KOPT-K1 (cell line): ENCODE data around the gene RBKS.

Experiments
- H3K27ac ChIP-seq: fragments of 200-600 bp; sonication (generic); 2 replicates; pipeline ENCODE4 v1.5.1; 2016; ENCODE audit warnings: antibody characterized with exemption, mild to moderate bottlenecking, low read depth, low read length; ENCODE audit not compliant: poor library complexity, severe bottlenecking
- H3K36me3 ChIP-seq: fragments of 200-600 bp; sonication (generic); 2 replicates; pipeline ENCODE4 v1.5.1; 2017; ENCODE audit warnings: antibody characterized with exemption, mild to moderate bottlenecking, low read length, moderate library complexity; ENCODE audit not compliant: insufficient read depth
- H3K9me3 ChIP-seq: fragments of 200-600 bp; sonication (generic); 2 replicates; pipeline ENCODE4 v1.5.1; 2017; ENCODE audit warnings: antibody characterized with exemption, low read length, mild to moderate bottlenecking; ENCODE audit not compliant: insufficient read depth, poor library complexity, severe bottlenecking

Gene RBKS

DNA sequence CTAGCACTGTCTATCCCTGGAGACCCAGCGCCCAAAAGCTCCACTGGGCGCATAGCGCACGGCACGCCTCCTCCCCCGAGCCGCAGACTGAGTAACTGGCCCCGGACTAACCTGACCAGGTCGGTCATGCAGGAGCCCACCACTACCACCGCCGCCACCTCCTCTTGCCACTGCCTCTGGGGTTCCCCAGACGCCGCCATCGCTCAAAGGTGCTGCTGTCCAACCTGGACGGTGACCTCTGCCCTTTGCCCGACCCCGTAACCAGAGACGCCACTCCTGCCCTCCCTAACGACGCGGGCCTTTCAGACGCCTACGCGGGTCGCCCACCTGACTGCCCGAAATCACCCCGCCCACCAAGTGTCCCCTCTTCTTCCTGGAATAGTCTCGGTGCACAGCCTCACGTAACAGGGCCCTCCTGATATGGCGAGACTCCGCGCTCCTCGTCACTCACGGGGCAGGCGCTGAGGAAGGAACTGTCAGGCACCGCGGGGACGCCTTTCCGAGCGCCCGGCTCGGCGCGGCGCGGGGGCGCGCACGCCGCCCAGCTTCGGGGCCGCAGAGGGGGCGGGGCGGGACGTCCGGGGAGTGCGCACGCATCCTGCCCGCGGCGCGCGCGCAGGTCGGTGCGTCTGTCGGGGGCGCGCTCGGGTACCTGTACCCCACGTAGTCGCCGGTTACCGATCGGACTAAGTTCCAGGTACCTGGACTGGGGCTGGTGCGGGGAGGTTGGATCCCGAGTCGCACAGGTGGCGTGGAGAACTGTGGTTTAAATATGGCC is at the start of gene RBKS, which contains the start of gene BABAM2:
TSS of gene RBKS (minus strand) at position 242 of the 778 bp plus-strand sequence. CDS start at position 200, 42 bp downstream.
TSS of gene BABAM2 (plus strand) at position 584 of the 778 bp plus-strand sequence. CDS start 3,828 bp downstream, outside the sequence.
- H3K36me3 ChIP-seq = no peaks in the 10 kb centered on the region
- no peaks in the 10 kb centered on the region for H3K9me3 ChIP-seq
- peak within 1 kb of the TSS; percentile 86 for H3K27ac ChIP-seq

DNA sequence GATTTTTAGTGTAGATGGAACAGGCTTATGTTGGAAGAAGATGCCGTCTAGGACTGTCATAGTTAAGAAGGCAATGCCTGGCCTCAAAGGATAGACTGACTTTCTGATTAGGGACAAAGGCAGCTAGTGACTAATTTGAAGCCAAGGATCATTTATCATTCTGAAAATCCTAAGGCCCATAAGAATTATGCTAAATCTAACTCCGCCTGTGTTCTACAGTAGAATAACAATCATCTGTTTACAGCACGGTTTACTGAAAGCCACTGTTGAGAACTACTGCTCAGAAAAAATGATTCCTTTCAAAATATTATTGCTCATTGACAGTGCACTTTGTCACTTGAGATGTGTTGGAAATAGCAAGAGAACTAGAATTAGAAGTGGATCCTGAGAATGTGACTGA is 44.8 kb upstream of the RBKS start:
- H3K9me3 ChIP-seq = no peaks in the 10 kb centered on the region
- no peaks in the 10 kb centered on the region for H3K36me3 ChIP-seq
- no peak overlapping the region for H3K27ac ChIP-seq

DNA sequence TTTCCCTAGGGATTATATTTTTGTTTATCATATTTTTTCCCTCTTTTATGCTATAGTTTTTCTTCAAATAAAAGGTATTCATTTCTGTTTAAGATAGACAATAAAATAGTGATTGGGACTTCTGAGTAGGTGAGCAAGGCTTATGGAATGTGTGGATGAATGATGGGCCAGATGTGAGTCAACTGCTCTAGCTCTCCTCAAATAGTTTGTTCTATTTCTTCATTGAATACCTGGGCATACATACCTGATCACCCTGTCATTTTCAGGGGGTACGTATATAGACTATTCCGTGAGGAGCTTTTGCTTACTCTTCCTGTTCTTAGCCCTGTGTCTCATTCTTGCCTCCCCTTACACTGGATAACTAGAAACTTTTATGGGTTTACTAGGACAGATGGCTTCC is 42.2 kb upstream of the RBKS start:
- H3K27ac ChIP-seq = no peak overlapping the region
- H3K36me3 ChIP-seq = no peaks in the 10 kb centered on the region
- H3K9me3 ChIP-seq = no peaks in the 10 kb centered on the region

DNA sequence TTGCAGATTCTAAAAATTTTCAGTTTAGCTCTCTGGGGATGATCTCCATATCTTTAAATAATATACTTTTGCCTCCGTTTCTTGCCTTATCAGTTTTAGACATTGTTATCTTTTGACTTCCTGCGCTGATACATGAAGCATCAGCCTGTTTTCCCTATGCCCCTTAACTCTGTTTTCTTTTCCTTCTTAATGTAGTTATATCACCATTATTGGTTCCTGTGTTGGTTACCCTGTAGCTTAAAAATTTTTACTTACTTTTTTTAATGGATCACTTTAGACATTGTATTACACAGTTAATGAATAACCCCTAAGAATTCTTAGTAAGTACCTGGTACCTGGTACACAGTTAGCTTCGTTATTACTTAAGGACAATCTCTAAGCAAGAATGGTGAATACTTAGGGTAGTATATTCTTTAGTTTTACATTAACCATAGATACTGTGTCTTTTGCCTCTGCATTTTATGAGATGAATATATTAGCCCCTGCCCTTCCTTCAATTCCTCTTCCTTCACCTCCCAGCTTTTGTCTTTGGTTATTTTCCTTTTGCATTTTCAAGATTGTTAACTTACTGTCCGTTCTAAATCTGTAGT is 41.3 kb upstream of the RBKS start:
- Histone ChIP-seq H3K36me3 (no peaks in the 10 kb centered on the region), H3K9me3 (no peaks in the 10 kb centered on the region), H3K27ac (no peak overlapping the region)

DNA sequence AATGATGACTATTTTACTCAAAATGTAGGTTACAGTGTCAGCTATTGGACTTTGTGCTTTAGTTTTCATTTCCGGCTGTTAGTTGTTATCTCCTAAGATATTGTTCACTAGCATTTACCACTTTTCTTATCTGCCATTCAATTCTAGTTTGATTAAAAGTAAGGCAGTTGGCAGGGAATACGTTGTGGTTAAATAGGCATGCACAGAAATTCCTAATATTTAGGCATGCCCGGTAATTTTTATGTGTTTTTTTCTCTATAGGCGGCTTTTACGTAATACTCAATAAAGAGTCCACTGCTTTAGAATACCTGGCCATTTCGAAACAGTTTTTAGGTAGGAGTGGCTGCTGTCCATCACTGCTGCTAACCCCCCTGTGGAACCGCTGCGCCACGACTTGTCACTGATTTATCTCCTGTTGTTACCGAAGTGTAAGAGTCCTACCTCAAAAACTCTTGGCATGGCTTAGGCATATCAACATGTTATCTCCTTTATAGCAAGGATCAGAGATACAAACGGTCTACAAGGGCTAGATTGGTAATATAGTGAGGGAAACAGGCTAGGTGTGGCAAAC is 39.8 kb upstream of the RBKS start:
- Histone ChIP-seq H3K36me3 (no peaks in the 10 kb centered on the region), H3K9me3 (no peaks in the 10 kb centered on the region), H3K27ac (no peak overlapping the region)

DNA sequence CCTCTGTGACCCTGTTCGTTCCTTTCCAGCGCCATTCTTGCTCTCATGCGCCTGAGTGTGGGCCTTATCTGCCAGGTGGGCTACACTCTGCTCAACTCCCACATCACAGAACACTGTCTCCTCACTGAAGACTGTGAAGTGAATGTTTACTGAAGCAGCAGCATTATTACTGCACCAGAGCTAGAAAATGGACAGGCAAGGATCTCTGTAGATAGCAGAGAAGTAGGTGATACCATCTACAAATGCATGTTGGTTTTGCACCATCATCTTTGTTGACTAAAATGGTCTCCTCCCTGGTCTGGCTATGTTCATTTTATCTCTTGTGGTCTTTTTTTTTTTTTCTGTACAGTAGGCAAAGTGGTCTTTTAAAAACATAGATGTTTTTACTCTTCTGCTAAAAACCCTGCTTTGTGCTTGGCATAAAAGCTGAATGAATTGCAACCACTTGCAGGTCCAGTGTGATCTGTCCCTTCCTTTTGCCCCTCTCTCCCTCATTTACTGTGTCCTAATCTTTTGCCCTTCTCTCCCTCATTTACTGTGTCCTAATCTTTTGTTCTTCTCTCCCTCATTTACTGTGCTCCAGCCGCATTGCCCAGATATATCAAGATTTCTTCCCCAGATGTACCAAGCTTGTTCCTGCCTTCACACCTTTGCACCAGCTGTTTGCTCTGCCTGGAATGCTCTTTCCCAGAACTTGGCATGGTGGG is 35.7 kb upstream of the RBKS start:
- no peak overlapping the region for H3K27ac ChIP-seq
- H3K36me3 ChIP-seq = no peaks in the 10 kb centered on the region
- no peaks in the 10 kb centered on the region for H3K9me3 ChIP-seq

DNA sequence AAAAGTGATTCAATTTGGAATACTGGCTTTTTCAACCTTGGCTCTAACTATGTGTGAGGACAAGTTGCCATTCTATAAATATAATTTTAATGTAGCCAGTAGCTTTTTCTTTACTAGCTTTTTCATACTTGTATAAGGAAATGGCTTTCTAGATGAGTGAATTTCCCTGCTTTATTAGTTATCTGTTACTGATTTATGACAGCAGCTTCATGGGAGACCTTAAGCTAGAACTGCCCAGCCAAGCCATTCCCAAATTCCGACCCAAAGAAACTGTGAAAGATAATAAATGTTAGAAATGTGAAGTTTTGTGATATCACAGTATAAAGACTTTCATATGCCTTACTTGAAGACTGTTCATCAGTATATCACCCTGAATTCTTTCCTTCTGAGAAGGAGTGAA is 32.7 kb upstream of the RBKS start:
- no peak overlapping the region for H3K27ac ChIP-seq

DNA sequence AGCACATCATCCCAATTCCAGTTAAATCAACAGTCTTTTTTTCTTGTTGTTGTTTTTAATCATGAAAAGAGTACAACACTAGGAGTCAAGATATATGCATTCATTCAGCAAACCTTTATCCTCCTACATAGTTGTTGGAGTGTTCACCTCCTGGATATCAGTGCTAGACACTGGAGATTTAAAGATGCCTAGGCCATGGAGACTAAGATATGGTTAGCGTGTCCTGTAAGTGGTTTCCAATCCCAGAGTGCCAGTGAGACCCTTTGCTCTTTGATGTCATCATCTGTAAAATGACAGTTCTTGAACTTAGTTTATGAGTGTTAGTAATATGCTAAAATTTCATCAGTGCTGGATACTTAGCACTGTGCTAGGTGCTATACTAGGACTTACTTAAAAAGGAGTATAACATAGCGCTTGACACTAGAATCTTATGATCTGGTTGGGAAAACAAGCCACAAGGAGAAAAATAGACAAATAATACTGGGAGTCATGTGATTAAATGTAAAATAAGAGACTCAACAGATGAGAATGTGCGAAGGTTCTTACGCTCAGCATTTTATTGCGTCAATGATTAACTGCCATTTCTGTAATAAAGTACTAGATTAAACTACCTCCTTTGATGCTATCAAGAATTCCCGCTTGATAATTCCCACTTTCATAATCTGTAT is 31.8 kb upstream of the RBKS start:
- no peaks in the 10 kb centered on the region for H3K9me3 ChIP-seq
- H3K27ac ChIP-seq = no peak overlapping the region
- no peaks in the 10 kb centered on the region for H3K36me3 ChIP-seq

More for the DNA sequence above, 32.7 kb upstream of the RBKS start:
- Histone ChIP-seq H3K36me3 (no peaks in the 10 kb centered on the region), H3K9me3 (no peaks in the 10 kb centered on the region)

DNA sequence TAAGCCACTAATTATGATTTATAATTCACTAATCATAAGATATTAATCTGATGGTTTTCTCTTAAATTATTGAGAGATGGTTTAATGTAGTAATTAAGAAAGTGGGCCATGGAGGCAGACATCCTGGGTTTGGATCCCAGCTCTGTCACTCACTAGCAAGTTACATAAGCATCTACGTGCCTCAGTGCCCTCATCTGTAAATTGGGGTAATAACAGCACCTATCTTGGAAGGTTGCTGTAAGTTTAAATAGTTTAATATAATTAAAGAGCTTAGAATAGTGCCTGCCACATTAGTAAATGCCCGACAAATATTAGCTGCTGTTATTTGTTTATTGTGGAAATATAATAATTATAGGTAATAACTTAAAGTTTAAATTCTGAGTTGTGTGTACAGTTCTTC is 31.2 kb upstream of the RBKS start:
- H3K27ac ChIP-seq = no peak overlapping the region
- H3K36me3 ChIP-seq = no peaks in the 10 kb centered on the region
- no peaks in the 10 kb centered on the region for H3K9me3 ChIP-seq

DNA sequence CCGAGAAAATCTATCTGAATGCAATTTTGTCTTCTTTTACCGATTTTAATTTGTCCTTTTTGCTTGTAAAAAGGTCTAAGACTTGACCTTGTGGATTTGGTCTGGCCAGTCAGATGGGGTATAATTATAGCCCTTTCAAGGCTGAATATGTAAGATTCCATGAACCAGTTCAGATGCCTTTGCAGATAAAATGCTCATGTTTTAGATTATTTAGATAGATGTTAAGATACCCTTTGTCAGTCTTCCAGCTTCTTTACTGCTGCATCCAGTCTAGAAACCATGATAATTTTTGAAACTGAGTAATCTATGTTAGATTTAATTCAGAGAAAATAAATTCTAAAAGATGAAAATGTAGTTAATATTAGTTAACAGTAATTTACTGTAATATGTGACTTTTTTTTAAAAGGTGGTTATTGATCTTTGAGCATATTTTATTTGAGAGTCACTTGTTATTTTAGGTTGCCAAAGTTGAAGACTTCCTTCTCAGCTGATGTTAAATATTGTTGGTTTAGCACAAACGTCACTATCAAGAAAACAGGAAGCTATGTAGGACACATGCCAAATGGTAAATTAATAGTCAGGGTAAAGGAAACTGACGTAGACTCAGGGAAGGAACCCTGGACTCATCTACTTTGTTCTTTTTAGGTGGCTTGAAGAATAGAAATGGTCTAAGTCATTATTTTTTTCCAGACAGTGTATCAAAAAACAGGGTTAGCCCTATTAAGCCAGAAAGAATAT is 30.1 kb upstream of the RBKS start:
- no peak overlapping the region for H3K27ac ChIP-seq
- no peaks in the 10 kb centered on the region for H3K36me3 ChIP-seq
- H3K9me3 ChIP-seq = no peaks in the 10 kb centered on the region

DNA sequence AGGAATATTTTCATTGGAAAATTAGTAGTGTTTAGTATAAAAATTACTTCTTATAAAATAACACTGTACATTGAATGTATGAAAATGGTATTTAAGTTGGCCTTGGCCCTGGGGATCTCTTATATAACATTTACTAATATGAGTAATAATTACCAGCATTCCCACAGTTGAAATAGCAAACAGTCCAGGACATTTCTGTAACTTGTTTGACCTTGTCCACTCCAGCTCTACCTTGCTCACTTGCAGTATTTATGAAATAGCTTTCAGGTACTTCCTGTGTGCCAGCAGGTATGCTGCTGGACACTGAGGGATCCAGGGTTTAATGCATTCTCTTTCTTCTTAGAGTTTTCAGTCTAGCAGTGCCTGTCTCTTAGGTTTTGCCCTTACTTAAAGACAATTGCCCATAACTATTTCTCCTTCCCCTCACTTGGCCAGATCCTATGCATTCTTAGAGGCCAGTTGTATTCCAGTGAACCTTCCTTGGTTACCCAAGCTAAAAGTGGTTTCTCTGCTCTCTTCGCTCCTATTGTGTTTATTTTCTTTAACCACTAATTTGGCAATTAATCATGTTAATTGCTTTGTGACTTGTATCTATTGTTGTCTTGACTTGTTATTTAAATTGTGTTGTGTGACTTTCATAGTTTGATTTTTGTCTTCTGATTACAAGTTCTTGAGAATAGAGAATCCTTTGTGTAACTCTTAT is 26.3 kb upstream of the RBKS start:
- H3K9me3 ChIP-seq = no peaks in the 10 kb centered on the region
- H3K36me3 ChIP-seq = no peaks in the 10 kb centered on the region
- no peak overlapping the region for H3K27ac ChIP-seq

DNA sequence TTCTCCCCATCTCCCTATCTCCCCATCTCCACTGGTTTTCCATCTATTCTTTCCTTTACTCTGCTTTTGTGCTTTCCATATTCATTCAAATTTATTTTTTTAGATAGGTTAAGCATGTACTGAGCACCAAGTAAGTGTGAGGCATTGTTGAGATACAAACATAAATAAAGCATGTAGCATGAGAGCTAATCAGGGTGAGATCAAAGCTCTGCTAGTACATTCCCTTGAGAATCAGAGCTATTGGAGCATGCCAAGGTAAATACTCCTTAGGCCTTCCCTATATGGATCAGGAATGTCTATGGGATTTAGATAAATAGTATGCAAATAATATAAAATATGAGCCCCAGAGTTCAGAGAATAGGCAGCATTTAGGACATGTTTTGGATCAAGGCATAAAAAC is 25.7 kb upstream of the RBKS start:
- H3K27ac ChIP-seq = no peak overlapping the region
- no peaks in the 10 kb centered on the region for H3K36me3 ChIP-seq
- no peaks in the 10 kb centered on the region for H3K9me3 ChIP-seq

DNA sequence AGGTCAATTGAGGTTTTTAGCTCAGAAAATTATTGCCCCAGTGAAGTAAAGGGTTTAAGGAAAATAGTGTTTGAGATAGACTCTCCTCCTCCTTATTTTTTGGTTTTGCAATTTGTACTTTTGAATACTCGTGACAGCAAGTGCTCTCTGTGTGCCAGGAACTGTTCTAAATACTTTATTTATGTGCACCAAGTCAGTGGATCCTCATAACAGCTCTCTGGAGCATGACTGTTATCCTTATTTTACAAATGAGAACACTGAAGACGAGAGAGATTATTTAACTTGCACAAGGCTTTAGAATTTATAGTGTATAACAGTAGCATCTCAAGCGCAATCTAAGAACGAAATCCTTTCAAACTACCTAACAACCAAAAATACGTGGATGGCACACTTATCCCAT is 25.0 kb upstream of the RBKS start:
- no peak overlapping the region for H3K27ac ChIP-seq
- H3K36me3 ChIP-seq = no peaks in the 10 kb centered on the region
- H3K9me3 ChIP-seq = no peaks in the 10 kb centered on the region

DNA sequence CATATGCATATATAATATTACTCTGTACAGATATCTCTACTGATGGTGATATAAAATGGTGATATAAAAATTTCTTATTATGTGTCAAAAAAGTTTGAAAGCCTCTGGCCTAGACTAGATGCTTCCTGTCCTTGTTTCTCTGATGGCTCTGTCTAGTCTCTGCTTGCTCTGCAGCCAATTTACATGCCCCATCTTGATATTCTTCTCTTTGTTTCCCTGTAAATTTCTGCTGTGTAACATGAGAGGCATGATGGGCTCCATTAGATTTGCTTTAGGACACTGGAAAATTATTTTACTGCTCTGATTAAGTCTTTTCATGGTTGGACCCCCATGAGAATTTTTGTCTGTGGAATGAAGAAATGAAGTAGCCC is 24.6 kb upstream of the RBKS start:
- H3K27ac ChIP-seq = no peak overlapping the region
- H3K36me3 ChIP-seq = no peaks in the 10 kb centered on the region
- no peaks in the 10 kb centered on the region for H3K9me3 ChIP-seq
